ENCODE data around the gene BTRC. TPM values are rescaled to one million over a fixed set of nuclear protein-coding genes. Genes with fewer than 3 reads are reported as not detected.

BTRC gene
- total RNA-seq, 1 experiment from 2014 or later = 22.4 TPM

- no peak for TF ChIP-seq E2F4 (CRISPR knock-in tag; IDR thresholded peaks at IDR 0.05; ENCODE audit: borderline replicate concordance, low read depth)
- no peak for TF ChIP-seq ZBTB21 (CRISPR knock-in tag; IDR thresholded peaks at IDR 0.05; ENCODE audit: borderline replicate concordance)
- TF ChIP-seq ZNF671 (CRISPR knock-in tag; IDR thresholded peaks at IDR 0.05) = no peak
- TF ChIP-seq GABPB1 (CRISPR knock-in tag; IDR thresholded peaks at IDR 0.05) = no peak
- no peak for TF ChIP-seq ERG (CRISPR knock-in tag; IDR thresholded peaks at IDR 0.05)
- TF ChIP-seq CREB1 (CRISPR knock-in tag; IDR thresholded peaks at IDR 0.05) = no peak
- no peak for TF ChIP-seq ZNF423 (CRISPR knock-in tag; IDR thresholded peaks at IDR 0.05)
These were observed 25.8 kb downstream of the BTRC start (continued) for GRCh38 chr10:101379663-101380352.

GRCh38 chr10:101380353-101381017 lies 26.5 kb downstream of the BTRC start:
- no peaks in the 10 kb centered on the region for H3K36me3 Mint-ChIP-seq
- no peak overlapping the region for H3K27ac Mint-ChIP-seq
- TF ChIP-seq ESRRA (CRISPR knock-in tag; IDR thresholded peaks at IDR 0.05; ENCODE audit: borderline replicate concordance) (no peak), ZNF317 (CRISPR knock-in tag; IDR thresholded peaks at IDR 0.05; ENCODE audit: borderline replicate concordance, low read depth) (no peak), MXD4 (CRISPR knock-in tag; IDR thresholded peaks at IDR 0.05; ENCODE audit: borderline replicate concordance) (no peak), ZNF671 (CRISPR knock-in tag; IDR thresholded peaks at IDR 0.05) (no peak), GABPB1 (CRISPR knock-in tag; IDR thresholded peaks at IDR 0.05) (no peak), ZBTB21 (CRISPR knock-in tag; IDR thresholded peaks at IDR 0.05; ENCODE audit: borderline replicate concordance) (no peak), TEAD1 (CRISPR knock-in tag; IDR thresholded peaks at IDR 0.05) (no peak), CREM (CRISPR knock-in tag; IDR thresholded peaks at IDR 0.05) (no peak), NR2C2 (CRISPR knock-in tag; IDR thresholded peaks at IDR 0.05) (no peak), CBFB (CRISPR knock-in tag; IDR thresholded peaks at IDR 0.05; ENCODE audit: low read depth) (no peak)
- TF ChIP-seq, protein P1, sequence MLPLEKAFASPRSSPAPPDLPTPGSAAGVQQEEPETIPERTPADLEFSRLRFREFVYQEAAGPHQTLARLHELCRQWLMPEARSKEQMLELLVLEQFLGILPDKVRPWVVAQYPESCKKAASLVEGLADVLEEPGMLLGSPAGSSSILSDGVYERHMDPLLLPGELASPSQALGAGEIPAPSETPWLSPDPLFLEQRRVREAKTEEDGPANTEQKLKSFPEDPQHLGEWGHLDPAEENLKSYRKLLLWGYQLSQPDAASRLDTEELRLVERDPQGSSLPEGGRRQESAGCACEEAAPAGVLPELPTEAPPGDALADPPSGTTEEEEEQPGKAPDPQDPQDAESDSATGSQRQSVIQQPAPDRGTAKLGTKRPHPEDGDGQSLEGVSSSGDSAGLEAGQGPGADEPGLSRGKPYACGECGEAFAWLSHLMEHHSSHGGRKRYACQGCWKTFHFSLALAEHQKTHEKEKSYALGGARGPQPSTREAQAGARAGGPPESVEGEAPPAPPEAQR (CRISPR knock-in tag; IDR thresholded peaks at IDR 0.05) = no peak
- TF ChIP-seq, protein P2, sequence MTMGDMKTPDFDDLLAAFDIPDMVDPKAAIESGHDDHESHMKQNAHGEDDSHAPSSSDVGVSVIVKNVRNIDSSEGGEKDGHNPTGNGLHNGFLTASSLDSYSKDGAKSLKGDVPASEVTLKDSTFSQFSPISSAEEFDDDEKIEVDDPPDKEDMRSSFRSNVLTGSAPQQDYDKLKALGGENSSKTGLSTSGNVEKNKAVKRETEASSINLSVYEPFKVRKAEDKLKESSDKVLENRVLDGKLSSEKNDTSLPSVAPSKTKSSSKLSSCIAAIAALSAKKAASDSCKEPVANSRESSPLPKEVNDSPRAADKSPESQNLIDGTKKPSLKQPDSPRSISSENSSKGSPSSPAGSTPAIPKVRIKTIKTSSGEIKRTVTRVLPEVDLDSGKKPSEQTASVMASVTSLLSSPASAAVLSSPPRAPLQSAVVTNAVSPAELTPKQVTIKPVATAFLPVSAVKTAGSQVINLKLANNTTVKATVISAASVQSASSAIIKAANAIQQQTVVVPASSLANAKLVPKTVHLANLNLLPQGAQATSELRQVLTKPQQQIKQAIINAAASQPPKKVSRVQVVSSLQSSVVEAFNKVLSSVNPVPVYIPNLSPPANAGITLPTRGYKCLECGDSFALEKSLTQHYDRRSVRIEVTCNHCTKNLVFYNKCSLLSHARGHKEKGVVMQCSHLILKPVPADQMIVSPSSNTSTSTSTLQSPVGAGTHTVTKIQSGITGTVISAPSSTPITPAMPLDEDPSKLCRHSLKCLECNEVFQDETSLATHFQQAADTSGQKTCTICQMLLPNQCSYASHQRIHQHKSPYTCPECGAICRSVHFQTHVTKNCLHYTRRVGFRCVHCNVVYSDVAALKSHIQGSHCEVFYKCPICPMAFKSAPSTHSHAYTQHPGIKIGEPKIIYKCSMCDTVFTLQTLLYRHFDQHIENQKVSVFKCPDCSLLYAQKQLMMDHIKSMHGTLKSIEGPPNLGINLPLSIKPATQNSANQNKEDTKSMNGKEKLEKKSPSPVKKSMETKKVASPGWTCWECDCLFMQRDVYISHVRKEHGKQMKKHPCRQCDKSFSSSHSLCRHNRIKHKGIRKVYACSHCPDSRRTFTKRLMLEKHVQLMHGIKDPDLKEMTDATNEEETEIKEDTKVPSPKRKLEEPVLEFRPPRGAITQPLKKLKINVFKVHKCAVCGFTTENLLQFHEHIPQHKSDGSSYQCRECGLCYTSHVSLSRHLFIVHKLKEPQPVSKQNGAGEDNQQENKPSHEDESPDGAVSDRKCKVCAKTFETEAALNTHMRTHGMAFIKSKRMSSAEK (CRISPR knock-in tag; IDR thresholded peaks at IDR 0.05; ENCODE audit: borderline replicate concordance) = no peak
- ATAC-seq (no peak), DNase-seq (ENCODE audit: low spot score) (no peak)
- ChIA-PET CTCF (no interaction called here), POLR2A (no interaction called here)
- no peaks in the 10 kb centered on the region for H3K4me1 Mint-ChIP-seq
- no peaks in the 10 kb centered on the region for H3K27me3 Mint-ChIP-seq (ENCODE audit: low read depth)
- H3K4me3 Mint-ChIP-seq = no peak overlapping the region
- no peaks in the 10 kb centered on the region for H3K9me3 Mint-ChIP-seq
